A549 (cell line): ENCODE measurements around the gene NPAS1.
A peak's percentile ranks its signal among the peaks of the same experiment; 100 is the strongest.

Source experiments
- CBX2 ChIP-seq: fragments of 200-600 bp; sonication (generic); IDR thresholded peaks from 2 replicates; pipeline ENCODE4 v1.6.1; 2016; ENCODE audit warnings: low read depth, mild to moderate bottlenecking, borderline replicate concordance
- EP300 ChIP-seq, 2 experiments: fragments of >200 bp; sonication (Bioruptor Twin); formaldehyde crosslinking; IDR thresholded peaks; 2 replicates in 1 of 2; 3 replicates in 1 of 2; pipeline ENCODE4 v1.6.1; 2016 to 2017
- KDM1A ChIP-seq: fragments of 200-600 bp; sonication (generic); IDR thresholded peaks from 2 replicates; pipeline ENCODE4 v1.6.1; 2016; ENCODE audit warnings: low read depth, mild to moderate bottlenecking
- ZNF302 ChIP-seq: fragments of 250-450 bp; sonication (Bioruptor Pico); IDR thresholded peaks from 2 replicates; pipeline ENCODE4 v1.9.0; 2021; ENCODE audit warnings: inconsistent platforms, mild to moderate bottlenecking, moderate library complexity
- TF ChIP-seq, protein P1 (sequence below): fragments of >200 bp; sonication (Bioruptor Twin); formaldehyde crosslinking; IDR thresholded peaks from 3 replicates; pipeline ENCODE4 v1.5.1; 2016
- TF ChIP-seq, protein P2 (sequence below): fragments of >200 bp; sonication (Bioruptor Twin); formaldehyde crosslinking; IDR thresholded peaks from 3 replicates; pipeline ENCODE4 v1.6.1; 2016
- TF ChIP-seq, protein P3 (sequence below): fragments of 450-650 bp; IDR thresholded peaks from 2 replicates; pipeline ENCODE4 v1.6.1; 2014; ENCODE audit warnings: antibody characterized with exemption
- TF ChIP-seq, protein P4 (sequence below): IDR thresholded peaks from 2 replicates; pipeline ENCODE4 v1.6.1; 2012

DNA sequence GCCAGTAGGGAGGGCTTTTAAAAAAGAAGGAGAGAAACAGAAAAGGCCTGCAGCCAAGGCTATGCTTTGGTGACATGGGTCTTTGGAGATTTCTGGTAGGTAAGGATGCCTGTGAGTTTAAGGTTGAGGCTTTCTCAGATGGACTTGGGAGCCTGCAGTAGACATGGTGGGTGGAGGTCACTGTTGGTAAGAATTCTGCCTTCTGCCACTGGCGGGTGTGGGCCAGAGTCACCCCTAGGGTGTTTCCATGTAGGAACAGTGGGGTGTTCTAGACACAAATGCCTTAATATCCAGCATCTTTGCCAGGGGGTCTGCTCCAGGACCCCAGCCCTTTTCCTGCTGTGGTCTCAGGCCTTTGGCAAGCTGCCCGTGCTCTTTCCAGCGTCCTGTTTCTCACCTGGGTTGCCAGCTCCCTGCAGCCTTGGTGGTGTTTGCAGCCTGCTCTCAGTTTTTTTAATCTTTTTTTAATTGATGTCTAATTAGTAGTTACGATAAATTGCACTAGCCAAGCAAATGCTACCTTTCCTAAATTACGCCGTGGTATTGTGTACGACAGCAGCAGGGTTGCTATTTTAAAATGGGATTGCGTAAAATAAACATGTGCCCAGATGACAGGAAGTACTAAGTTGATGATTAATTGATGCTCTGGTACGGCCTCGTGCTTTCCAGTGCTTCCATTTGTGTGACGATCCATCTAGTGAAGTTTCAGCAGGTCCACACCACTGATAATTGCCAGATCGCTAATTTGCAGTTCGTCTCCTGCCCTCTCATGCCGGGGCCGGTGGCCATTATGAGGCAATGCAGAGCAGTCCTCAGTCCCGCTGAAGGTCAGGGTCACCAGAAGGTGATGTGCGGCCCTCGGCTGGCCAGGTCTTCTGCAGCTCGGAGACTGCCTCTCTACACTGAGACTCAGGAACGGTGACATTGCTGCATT lies 35.3 kb upstream of the NPAS1 start:
- TF ChIP-seq, protein P1, sequence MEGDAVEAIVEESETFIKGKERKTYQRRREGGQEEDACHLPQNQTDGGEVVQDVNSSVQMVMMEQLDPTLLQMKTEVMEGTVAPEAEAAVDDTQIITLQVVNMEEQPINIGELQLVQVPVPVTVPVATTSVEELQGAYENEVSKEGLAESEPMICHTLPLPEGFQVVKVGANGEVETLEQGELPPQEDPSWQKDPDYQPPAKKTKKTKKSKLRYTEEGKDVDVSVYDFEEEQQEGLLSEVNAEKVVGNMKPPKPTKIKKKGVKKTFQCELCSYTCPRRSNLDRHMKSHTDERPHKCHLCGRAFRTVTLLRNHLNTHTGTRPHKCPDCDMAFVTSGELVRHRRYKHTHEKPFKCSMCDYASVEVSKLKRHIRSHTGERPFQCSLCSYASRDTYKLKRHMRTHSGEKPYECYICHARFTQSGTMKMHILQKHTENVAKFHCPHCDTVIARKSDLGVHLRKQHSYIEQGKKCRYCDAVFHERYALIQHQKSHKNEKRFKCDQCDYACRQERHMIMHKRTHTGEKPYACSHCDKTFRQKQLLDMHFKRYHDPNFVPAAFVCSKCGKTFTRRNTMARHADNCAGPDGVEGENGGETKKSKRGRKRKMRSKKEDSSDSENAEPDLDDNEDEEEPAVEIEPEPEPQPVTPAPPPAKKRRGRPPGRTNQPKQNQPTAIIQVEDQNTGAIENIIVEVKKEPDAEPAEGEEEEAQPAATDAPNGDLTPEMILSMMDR = no peak; the same call in 2 of the 3 replicates
- TF ChIP-seq, protein P2, sequence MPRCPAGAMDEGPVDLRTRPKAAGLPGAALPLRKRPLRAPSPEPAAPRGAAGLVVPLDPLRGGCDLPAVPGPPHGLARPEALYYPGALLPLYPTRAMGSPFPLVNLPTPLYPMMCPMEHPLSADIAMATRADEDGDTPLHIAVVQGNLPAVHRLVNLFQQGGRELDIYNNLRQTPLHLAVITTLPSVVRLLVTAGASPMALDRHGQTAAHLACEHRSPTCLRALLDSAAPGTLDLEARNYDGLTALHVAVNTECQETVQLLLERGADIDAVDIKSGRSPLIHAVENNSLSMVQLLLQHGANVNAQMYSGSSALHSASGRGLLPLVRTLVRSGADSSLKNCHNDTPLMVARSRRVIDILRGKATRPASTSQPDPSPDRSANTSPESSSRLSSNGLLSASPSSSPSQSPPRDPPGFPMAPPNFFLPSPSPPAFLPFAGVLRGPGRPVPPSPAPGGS = 0 out of 3 replicates have a peak, but pooled peaks have one; percentile 38
- TF ChIP-seq ZNF302 (CRISPR knock-in tag) (no peak), CBX2 (no peak), KDM1A (no peak), EP300 (IDR thresholded peaks at IDR 0.05) (no peak)
- TF ChIP-seq, protein P3, sequence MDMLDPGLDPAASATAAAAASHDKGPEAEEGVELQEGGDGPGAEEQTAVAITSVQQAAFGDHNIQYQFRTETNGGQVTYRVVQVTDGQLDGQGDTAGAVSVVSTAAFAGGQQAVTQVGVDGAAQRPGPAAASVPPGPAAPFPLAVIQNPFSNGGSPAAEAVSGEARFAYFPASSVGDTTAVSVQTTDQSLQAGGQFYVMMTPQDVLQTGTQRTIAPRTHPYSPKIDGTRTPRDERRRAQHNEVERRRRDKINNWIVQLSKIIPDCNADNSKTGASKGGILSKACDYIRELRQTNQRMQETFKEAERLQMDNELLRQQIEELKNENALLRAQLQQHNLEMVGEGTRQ = peak; percentile 50; the same call in 1 of the 2 replicates
- TF ChIP-seq, protein P4, sequence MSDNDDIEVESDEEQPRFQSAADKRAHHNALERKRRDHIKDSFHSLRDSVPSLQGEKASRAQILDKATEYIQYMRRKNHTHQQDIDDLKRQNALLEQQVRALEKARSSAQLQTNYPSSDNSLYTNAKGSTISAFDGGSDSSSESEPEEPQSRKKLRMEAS = peak; percentile 98
